DMS153 treated with DMSO at 0.1 percent for 48 hours (cell line): ENCODE measurements around the gene CAVIN2.

Experiments
- DNase-seq: peaks from one replicate; lab custom pipeline; 2025; ENCODE audit not compliant: unreplicated experiment; lab: John Stamatoyannopoulos, UW

The CAVIN2 gene

GRCh38 chr2:191846515-191847476 lies at the start of gene CAVIN2:
Gene CAVIN2, minus strand, starts transcription at chr2:191847088. Its CDS starts 163 bp downstream, at chr2:191846925.
- DNase-seq: no peak

- DNase-seq: no peak
Measured at GRCh38 chr2:191895743-191896142, 48.9 kb upstream of the CAVIN2 start.

- DNase-seq: no peak
Measured at GRCh38 chr2:191895195-191895594, 48.3 kb upstream of the CAVIN2 start.

- no peak for DNase-seq
Measured at GRCh38 chr2:191894681-191895147, 47.8 kb upstream of the CAVIN2 start.

- no peak for DNase-seq
Measured at GRCh38 chr2:191892391-191892790, 45.5 kb upstream of the CAVIN2 start.

GRCh38 chr2:191891656-191892055 lies 44.8 kb upstream of the CAVIN2 start:
- DNase-seq: no peak

GRCh38 chr2:191889931-191890330 lies 43.0 kb upstream of the CAVIN2 start:
- DNase-seq: no peak

GRCh38 chr2:191888400-191889166 lies 41.7 kb upstream of the CAVIN2 start:
- DNase-seq: no peak

- no peak for DNase-seq
Measured at GRCh38 chr2:191885650-191886049, 38.8 kb upstream of the CAVIN2 start.

GRCh38 chr2:191885098-191885497 lies 38.2 kb upstream of the CAVIN2 start:
- no peak for DNase-seq

GRCh38 chr2:191881982-191882816 lies 35.3 kb upstream of the CAVIN2 start:
- DNase-seq: no peak

- no peak for DNase-seq
Measured at GRCh38 chr2:191878548-191879279, 31.8 kb upstream of the CAVIN2 start.

GRCh38 chr2:191877875-191878274 lies 31.0 kb upstream of the CAVIN2 start:
- no peak for DNase-seq

GRCh38 chr2:191875859-191876258 lies 29.0 kb upstream of the CAVIN2 start:
- no peak for DNase-seq

GRCh38 chr2:191870744-191871143 lies 23.9 kb upstream of the CAVIN2 start:
- no peak for DNase-seq

GRCh38 chr2:191869781-191870180 lies 22.9 kb upstream of the CAVIN2 start:
- no peak for DNase-seq

GRCh38 chr2:191869178-191869577 lies 22.3 kb upstream of the CAVIN2 start:
- peak; percentile 76 for DNase-seq

GRCh38 chr2:191867507-191867847 lies 20.6 kb upstream of the CAVIN2 start:
- no peak for DNase-seq

GRCh38 chr2:191866675-191867506 lies 20.0 kb upstream of the CAVIN2 start:
- no peak for DNase-seq
